ENCODE results near the gene GAPT. TPM values are rescaled to one million over a fixed set of nuclear protein-coding genes. Genes with fewer than 3 reads are reported as not detected.

The GAPT gene
- not detected in 2 replicates for total RNA-seq

GRCh38 chr5:58491216-58491892 is at the start of gene GAPT:
Gene GAPT (plus strand): TSS chr5:58491435. CDS start chr5:58494537, 3,102 bp downstream.

GRCh38 chr5:58460002-58460731 is 31.1 kb upstream of the GAPT start, which contains the start of gene PLK2:
Gene PLK2 (minus strand): TSS chr5:58460086. CDS start chr5:58459959, 127 bp downstream.

Other genes with a start within 250 kb of the GAPT start
- 352 and 902 TPM in 2 replicates for gene PLK2, start 31.3 kb upstream of the GAPT start, total RNA-seq
- gene RAB3C, start 91.6 kb downstream of the GAPT start, total RNA-seq = 0.09 TPM in 1 of 2 replicates, not detected in the other